MV-4-11 (cell line): ENCODE measurements around the gene ZNF462.
A peak's percentile ranks its signal among the peaks of the same experiment; 100 is the strongest.
"Not testable (repeated sequence)": the region's sequence is repeated elsewhere in the genome, so short reads cannot be mapped to it uniquely, and the experiment has no call there.

Experiments used
- DNase-seq: peaks from one replicate; lab custom pipeline; 2025; lab: John Stamatoyannopoulos, UW

Gene ZNF462, protein sequence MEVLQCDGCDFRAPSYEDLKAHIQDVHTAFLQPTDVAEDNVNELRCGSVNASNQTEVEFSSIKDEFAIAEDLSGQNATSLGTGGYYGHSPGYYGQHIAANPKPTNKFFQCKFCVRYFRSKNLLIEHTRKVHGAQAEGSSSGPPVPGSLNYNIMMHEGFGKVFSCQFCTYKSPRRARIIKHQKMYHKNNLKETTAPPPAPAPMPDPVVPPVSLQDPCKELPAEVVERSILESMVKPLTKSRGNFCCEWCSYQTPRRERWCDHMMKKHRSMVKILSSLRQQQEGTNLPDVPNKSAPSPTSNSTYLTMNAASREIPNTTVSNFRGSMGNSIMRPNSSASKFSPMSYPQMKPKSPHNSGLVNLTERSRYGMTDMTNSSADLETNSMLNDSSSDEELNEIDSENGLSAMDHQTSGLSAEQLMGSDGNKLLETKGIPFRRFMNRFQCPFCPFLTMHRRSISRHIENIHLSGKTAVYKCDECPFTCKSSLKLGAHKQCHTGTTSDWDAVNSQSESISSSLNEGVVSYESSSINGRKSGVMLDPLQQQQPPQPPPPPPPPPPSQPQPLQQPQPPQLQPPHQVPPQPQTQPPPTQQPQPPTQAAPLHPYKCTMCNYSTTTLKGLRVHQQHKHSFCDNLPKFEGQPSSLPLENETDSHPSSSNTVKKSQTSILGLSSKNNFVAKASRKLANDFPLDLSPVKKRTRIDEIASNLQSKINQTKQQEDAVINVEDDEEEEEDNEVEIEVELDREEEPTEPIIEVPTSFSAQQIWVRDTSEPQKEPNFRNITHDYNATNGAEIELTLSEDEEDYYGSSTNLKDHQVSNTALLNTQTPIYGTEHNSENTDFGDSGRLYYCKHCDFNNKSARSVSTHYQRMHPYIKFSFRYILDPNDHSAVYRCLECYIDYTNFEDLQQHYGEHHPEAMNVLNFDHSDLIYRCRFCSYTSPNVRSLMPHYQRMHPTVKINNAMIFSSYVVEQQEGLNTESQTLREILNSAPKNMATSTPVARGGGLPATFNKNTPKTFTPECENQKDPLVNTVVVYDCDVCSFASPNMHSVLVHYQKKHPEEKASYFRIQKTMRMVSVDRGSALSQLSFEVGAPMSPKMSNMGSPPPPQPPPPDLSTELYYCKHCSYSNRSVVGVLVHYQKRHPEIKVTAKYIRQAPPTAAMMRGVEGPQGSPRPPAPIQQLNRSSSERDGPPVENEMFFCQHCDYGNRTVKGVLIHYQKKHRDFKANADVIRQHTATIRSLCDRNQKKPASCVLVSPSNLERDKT (N-terminal part only)

GRCh38 chr9:106862821-106863720 is at the start of gene ZNF462:
ZNF462 (plus strand) TSS chr9:106863166; CDS start chr9:106923384, 60,218 bp downstream.
- peak; percentile 2 for DNase-seq

DNA sequence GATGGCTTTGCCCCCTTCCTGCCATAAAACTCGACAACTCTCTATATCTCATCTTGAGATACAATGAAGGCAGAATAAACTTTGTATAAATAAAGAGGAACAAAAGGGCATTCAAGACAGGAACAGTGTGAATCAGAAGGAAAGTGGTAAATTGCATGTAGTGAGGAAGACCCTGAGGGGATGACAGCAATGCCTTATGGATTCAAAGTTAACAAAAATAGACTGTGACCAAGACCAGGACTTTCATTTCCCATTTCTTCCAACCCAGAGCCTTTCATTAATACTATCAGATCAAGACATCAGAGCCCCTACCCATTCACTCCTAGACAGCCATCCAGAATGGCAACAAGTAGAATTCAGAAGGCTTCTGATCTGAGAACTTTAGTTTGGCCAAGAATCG is 46.4 kb upstream of the ZNF462 start:
- peak; percentile 86 for DNase-seq

DNA sequence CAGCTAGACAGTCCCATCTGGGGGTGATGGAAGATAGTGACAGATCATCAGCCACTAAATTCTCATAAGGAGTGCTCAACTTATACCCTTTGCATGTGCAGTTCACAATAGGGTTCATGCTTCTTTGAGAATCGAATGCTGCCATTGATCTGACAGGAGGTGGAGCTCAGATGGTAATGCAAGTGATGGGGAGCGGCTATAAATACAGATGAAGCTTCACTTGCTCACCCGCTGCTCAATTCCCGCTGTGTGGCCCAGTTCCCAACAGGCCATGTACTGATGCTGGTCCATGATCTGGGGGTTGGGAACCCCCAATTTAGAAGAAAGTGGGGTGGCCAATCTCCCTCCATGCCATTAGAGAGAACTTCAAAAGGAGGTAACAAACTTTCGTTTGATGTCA is 44.9 kb upstream of the ZNF462 start:
- no peak for DNase-seq

- no peak for DNase-seq
These were observed 42.1 kb upstream of the ZNF462 start for GRCh38 chr9:106820866-106821265.

DNA sequence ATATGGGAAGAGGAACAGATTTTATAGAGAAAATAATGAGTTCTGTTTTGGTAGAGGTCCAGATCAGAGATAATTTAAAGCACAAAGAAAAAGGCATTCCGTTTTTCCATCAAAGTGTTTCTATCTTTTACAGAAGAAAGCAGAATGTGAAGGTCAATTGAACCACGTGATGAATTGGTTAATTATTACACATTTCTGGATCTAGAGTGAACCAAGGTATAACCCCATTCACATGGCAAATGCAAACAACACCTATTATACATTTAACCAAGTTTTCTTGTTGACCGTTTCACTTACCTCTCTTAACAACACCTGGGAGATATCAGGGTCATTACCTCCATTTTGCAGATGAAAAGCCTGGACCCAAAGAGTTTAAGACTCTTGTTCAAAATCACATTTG is 34.9 kb upstream of the ZNF462 start:
- no peak for DNase-seq

- no peak for DNase-seq
These were observed 34.0 kb upstream of the ZNF462 start for GRCh38 chr9:106828965-106829364.

DNA sequence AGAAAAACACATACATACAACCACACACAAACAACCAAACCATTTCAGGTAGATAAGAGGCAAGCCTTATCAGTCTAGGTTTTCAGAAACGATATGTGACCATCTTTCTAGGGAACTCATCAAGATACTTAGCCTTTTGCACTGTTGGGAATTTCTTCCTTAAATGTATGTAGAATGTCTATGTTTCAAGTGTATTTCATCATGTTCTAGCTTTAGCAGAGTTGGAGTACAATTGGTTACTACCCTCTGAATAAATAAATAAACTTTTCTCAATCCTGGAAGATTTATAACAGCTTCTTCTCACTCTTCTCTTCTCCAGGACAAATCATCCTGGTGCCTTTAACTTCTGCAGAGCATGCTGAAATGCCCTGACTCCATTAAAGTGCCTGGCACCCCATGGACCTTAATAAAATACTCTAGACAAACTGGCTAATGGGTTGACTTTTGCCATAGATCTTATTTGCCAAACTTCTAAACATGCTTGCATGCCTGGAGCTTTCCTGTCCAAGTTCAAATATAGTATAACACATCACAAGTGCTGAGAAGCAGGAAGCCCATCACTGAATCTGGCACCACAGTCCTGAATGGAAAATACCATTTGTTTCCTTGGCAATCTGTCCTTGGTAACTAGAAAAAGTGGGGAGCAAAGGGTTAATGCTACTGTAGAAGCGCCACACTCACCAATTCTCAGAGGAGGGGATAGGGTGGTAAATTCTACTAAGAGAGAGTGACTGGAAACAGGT is 33.1 kb upstream of the ZNF462 start:
- DNase-seq, result no peak

GRCh38 chr9:106830527-106831150 is 32.3 kb upstream of the ZNF462 start:
- peak; percentile 60 for DNase-seq

DNA sequence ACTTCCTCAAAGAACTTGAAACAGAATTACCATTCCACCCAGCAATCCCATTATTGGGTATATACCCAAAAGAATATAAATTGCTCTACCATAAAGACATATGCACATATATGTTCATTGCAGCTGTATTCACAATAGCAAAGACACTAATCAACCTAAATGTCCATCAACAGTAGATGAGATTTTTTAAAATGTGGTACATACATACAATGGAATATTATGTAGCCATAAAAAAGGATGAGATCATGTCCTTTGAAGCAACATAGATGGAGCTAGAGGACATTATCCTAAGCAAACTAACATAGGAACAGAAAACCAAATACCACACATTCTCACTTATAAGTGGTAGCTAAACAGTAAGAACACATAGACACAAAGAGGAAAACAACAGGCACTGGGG is 28.1 kb upstream of the ZNF462 start:
- no peak for DNase-seq

DNA sequence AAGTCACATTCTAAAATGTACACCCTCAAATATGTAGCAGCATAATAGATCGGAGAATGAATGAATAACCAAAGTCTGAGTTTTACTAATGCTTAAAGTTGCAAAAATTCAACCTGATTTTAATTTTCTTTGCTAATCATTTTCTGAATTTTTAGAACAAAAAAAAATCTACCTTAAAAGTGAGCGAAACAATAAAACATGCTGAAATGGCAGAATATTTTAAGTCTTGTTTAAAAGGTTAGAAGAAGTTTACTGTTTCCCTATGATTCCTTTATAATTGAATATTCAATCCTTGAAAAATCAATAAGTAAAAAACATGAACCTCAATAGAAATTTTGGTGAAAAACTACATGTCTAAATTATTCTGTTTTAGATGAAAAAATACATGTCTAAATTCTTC is 27.1 kb upstream of the ZNF462 start:
- DNase-seq, result no peak

DNA sequence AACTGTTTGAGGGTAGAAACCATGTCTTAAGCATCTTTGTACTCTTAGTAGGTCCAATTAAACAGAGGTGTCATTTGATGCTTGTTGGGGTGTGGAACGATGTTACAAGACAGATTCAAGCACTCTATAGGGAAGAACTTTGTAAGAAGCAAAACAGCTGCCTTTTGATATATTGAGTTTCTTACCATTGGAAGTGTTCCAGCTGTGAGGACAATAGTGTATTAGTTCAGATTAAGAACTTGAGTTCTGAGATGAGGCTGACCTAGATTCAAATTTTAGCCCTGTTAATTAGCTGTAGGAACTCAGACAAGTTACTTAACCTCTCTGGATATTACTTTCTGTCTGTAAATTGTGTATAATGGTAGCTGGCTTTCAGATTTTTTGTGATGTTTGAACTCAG is 19.6 kb upstream of the ZNF462 start:
- no peak for DNase-seq

DNA sequence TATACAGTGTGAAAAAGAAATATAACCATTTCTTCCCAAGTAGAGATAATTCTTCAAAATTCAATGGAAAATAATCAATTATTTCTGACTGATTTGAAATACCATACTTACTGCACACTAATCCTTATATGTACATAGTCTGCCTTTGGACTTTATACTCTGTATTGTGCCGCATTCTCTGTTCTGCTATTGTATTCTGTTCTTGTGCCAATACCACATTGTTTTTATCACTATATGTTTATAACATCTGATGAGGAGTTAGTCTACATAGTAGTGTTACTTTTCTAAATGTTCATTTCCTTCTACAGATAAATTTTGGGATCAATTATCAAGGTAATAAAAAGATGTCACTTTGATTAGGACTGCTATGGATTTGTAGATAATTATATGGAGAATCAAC is 16.7 kb upstream of the ZNF462 start:
- no peak for DNase-seq

DNA sequence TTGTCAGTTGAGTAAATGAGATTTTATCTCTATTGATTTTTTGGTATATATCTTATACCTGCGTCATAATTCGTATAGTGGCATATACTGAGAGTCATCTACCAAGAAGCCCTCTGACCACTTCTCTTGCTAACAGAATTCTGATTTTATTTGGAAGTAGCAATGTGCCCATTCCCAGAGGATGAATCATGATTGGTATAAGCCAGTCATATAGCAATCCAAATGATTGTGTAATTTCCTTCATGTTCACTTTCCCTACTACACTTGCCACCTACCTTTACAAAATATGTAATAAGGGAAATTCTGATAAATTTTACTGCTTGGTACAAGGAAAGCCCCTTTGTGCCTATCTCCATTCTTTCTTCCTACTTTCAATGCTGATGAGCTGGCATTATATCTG is 16.1 kb upstream of the ZNF462 start:
- no peak for DNase-seq

DNA sequence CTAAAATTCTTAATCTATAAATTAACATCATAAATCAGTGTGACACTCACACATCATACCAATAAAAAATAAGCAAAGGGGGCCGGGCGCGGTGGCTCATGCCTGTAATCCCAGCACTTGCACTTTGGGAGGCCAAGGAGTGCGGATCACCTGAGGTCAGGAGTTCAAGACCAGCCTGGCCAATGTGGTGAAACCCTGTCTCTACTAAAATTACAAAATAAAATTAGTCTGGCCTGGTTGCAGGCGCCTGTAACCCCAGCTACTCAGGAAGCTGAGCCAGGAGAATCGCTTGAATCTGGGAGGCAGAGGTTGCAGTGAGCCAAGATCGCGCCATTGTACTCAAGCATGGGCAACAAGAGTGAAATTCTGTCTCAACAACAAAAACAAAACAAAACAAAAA is 11.3 kb upstream of the ZNF462 start:
- not testable (repeated sequence) for DNase-seq

- no peak for DNase-seq
These were observed 5.0 kb upstream of the ZNF462 start for GRCh38 chr9:106857811-106858470.

DNA sequence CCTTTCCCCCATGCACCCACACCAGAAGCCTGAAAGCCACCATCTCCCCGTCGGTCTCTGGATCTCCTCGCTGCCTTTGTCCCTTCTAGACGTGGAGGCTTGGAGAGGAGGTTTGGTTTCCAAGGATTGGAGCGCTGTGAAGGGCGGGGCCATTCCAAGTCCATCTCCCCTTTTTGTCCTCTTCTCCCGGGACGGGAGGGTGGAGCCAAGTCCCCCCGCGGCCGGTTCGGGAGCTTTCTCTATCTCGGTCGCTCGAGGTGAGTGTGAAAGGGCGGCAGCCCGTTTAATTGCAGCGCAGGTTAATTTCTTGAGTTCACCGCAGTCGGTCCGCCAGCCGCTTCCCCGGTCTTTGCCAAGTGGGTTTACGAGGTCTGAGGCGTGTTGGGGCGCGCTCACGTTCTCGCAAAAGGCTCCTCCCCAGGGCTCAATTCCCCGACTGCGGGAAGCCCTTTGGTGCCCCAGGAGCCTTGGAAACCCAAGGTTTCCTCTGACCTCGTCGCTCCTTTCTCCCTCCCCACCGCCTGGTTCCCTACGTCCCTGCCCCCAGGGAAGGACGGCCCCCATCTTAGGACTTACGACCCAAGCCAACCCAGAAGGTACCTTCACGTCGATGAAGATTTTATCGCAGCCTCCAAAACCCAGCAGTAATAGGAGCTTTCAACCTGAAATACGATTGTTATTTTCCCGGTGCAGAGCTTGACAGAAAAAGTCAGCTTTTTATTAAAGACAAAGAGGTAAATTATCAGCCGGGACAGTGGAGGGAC is 2.8 kb upstream of the ZNF462 start:
- DNase-seq, result no peak

DNA sequence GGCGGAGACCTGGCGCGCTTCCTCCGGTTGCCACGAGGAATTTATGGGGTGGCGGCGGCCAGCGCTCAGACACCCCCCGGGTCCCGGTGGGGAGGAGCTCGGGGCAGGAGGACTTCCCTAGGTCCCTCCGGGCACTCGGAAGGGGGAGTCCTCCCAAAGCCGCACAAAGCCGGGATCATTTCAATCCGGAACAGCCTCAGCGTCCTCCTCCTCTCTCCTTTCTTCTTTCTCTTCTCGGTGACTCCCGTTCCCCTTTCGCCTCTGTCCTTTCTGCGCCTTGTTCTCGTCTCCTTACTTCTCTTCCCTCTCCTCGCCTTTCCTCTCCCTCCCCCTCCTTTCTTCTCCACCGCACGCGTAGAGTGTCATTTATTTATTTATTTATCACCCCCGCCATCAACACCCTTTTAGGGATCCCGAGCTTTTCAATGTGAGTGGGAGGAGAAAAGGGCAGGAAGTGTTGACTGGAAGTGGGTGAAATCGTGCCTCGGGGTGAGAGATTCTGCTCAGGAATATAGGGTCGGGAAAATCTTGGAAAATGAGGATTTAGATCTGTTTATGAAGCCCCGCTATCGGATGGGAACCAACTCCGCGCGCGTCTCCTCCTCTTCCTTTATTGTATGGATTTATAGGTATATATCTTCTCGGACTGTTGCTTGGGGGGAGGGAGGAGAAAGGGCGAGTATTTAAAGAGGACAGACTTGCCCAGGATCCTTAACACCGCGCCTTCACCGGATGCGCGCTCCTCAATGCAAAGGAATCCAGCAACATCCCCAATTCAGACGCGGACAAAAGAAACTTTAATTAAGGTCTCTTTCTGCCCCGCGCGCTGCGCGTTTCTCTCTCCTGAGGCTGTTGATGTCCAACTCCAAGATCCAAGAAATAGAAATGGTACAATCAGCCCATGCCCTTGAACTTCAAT is 2.0 kb upstream of the ZNF462 start:
- no peak for DNase-seq

- DNase-seq, result no peak
These were observed 1.3 kb upstream of the ZNF462 start for GRCh38 chr9:106861640-106862109.
